ENCODE data around the gene CSF3R.

Gene CSF3R

DNA sequence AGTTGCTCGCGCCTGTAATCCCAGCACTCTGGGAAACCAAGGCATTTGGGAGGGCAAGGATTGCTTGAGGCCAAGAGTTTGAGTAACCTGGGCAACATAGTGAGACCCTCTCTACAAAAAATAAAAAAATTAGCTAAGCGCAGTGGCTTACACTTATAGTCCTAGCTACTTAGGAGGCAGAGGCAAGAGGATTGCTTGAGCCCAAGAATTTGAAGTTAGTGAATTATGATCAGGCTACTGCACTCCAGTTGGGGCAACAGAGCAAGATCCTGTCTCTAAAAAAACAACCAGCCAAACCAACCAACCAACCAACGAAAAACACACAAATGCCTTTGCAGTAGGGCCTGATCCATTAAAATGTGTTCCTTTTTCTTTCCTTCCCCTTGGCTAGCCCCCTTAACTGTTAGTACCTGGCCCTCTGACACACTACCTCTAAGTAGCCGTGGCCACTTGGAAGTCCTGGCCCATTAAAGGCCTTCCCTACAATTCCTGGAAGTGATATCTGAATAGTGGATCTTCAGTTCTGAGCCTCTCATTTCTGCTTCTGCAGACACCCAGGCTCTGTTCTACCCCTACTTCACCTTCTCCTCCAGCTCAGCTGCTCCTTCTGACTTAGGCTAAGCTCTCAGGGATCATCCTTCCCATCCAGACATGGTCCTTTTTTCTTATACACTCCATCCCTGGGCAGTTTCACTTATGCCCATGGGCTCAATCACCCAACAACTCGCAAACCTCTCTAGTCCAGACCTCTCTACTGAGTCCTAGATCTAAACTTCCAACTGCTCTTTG, 28.9 kb downstream of the CSF3R start:
- DNase-seq = no peak

GRCh38 chr1:36453051-36453450, 29.7 kb downstream of the CSF3R start:
- no peak for DNase-seq

- DNase-seq = no peak
Observed at GRCh38 chr1:36450919-36451305, 31.8 kb downstream of the CSF3R start.

DNA sequence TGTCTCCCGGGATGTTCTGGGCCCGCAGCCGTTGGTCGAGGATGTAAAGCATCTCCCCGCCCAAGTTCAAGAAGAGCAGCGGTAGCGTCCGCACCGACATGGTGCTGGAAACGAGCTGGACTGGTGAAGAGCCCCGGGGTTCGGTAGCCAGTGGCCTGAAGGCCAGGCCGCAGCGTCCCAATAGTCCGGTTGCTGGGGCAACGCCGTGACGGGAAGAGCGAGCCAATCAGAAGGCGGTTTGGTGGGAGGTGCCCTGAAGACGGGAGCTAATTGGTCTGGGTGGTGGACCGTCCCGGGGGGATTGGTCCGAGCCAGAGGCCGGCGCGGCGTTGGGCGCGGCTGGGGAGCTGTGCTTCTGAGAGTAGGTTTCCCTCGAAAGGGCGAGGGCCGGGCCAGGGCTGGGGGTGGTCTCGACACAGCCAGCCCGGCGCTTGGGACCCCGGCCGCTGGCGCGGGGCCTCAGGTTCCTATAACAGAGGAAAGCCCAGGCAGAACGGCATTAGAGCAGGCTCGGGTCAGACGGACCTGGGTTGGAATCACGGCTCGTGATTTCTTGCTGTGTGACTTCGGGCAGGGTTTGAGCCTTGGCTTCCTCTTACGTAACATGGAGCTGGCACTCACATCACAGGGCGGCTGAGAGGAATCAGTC, 32.3 kb downstream of the CSF3R start, which contains the start of gene OSCP1:
TSS of gene OSCP1 (minus strand) at position 182 of the 649 bp plus-strand sequence. CDS start at position 100, 82 bp downstream.
- DNase-seq = peak; percentile 94

GRCh38 chr1:36448530-36449056, 34.1 kb downstream of the CSF3R start:
- DNase-seq = no peak

DNA sequence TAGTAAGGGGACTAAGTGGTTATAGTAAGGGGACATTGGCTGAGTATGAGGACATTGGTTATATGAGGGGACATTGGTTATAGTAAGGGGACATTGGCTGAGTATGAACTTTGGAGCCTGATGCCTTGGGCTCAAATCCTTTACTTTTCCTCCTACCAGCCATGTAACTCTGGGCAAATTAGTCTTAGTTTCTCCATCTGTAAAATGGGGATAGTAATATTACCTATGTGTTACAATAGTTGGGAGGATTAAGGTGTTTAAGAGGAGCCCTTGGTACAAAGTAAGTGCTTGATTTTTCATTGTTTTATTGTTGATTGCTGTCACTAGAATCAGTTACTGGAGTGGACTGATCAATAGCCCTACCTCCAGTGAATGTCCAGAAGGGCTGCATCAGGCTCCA, 35.3 kb downstream of the CSF3R start:
- no peak for DNase-seq

GRCh38 chr1:36446746-36447145, 36.0 kb downstream of the CSF3R start:
- no peak for DNase-seq

DNA sequence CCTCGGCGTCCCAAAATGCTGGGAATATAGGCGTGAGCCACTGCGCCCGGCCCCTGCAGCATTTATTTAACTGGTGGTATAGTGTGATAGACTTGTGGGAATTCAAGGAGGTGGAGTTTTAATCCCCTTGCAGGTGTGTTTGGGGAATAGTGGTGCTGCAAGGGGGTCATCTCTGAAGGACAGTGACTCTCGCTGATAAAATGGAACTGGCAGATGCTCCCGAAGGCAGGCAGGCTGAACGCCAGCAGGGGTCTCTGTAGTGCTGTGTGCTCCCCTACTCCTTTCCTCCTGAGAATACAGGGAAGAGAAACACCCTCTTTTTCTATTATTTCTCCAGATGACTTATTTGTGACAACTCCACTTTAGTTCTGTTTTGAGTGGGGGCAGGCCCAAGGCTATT, 36.4 kb downstream of the CSF3R start:
- peak; percentile 11 for DNase-seq

DNA sequence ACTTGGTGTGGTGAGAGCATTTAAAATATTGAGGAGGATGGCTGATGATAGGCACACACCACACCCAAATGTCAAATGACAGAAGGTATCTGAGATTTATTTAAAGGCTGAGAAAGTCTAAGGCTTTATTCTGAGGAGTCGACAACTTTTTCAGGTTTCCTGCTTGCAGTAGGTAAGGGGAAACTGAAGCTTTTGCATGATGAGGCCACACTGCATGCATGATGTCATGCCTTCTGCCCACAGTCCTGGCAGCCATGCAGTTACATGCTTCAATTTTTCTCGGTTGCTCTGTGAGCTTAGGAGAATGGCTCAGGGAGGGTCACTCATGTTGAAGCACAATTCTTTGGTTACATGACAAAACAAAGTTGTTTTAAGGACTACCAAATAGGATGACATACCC, 39.4 kb downstream of the CSF3R start:
- no peak for DNase-seq

DNA sequence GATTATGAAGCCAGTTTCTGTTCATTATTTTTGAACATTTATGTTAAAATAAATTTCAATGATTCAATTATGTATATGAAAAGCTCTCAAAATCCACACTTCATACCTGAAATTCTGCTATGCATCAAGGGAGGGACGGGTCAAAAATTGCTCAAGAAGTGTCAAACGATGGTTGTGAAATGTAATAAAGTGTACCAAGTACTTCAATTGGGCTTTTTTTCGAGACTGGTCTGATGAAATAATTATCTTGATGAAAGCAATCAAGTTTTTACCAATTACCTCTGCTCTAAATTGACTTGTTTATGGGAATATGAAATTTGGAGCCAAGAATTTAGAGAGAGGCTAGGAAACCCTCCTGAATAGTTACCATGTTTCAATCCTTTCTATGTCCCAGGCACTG, 40.4 kb downstream of the CSF3R start:
- no peak for DNase-seq

DNA sequence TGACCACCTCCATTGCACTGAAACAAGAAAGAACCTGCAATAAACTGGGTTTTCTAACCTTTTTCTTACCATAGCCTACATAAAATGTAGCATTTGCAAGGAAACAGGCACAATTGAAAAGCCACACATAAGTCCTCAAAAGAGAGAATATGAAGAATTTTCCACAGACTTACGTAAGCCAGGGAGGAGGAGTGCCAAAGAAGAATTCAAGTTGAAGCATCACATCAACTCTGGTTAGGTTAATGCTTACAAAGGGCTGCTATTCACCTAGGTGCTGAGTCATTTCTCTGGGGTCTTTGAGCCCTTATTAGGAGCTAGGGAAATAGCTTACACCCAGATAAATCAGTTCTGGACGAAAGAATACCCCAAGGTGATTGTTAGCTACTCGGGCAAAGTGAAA, 42.1 kb downstream of the CSF3R start:
- DNase-seq = no peak

DNA sequence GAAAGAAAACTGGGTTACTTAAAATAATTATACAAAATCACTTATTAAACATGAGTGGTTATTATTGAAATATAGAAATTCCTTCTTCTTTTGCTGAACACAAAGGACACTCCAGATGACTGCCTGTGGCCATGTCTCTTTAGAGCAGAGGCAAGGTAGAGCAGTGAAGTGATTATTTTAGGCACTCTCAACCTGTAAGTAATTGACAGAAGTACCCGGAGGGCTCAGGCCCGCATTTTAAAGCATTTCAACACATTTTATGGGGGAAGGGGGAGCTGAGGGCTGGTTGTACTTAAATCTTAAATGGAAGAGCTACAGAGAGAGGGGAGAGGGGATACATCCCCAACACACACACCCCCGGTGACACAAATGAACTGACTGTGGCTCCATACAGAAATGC, 42.7 kb downstream of the CSF3R start:
- DNase-seq = no peak

DNA sequence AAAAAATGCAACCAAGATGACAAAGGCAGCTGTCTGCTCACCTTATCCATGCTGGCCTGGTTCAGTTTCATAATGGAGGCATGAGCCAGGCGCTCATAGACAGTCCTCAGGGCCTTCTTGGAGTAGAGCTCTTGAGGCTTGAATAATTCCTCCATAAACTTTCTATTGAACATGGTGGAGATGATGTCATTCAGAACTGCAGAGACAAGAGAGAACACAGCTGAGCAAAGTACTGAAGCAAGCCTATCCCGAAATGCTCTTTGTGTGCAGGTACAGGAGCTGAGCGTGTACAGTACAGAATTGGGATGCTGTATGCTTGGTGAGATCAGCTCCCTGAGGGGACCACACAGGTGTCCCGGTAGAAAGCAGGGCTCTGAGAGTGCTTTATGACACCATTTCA, 44.0 kb downstream of the CSF3R start:
- no peak for DNase-seq

DNA sequence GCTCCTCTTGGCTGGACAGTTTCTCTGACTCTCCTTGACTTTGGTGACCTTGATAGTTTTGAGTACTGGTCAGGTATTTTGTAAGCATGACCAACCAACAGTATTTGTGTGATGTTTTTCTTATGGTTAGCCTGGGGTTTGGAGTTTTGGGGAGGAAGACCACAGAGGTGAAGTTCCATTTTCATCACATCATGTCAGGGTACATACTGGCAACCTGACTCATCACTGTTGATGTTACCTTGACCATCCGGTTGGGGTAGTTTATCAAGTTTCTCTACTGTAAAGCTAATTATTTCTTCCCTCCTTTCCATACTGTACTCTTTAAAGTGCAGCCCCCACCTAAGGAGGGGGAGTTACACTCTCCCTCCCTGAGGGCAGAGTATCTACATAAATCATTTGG, 45.9 kb downstream of the CSF3R start:
- DNase-seq = no peak

GRCh38 chr1:36433102-36433501, 49.6 kb downstream of the CSF3R start:
- no peak for DNase-seq

- no peak for DNase-seq
Observed at GRCh38 chr1:36432616-36433015, 50.1 kb downstream of the CSF3R start.

DNA sequence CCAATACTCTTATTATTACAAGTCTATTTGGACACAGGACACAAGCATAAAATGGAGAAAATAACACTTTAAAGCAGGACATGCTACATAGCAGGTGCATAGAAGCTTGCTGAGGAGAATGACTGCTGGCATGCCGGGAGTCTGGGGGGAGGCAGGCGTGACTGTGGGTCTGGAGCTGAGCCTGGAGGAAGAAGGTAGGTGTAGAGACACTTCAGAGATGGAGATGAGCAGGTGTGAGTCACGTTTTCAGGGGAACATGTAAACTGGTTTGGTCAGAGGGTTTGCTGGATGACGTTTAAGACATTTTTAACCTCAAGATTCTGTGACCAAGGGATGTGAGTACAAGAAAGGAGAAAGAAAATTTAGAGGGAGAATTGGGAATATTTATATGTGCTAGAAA, 56.9 kb downstream of the CSF3R start:
- no peak for DNase-seq

GRCh38 chr1:36421649-36422048, 61.1 kb downstream of the CSF3R start:
- DNase-seq = no peak

- DNase-seq = peak; percentile 72
Observed at GRCh38 chr1:36420836-36421317, 61.8 kb downstream of the CSF3R start.

- DNase-seq = no peak
Observed at GRCh38 chr1:36420409-36420808, 62.3 kb downstream of the CSF3R start.

- DNase-seq = no peak
Observed at GRCh38 chr1:36419569-36419968, 63.1 kb downstream of the CSF3R start.

DNA sequence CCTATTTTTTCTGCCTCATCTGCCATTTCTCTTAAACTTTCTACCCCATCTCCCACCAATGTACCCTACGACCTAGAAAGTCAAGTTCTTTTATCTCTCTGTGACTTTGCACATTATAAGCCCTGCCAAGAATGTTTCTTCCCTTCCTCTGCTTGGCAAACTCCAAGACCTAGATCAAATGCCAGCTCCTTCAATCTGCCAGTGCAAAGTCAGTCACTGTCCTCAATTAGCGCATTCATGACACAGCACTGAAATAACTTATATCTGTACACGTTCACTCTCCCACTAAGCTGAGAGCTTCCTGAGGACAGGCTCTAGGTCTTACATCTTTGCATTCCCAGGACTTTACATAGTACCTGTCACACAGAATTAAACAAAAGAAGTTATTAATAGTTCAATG, 63.6 kb downstream of the CSF3R start:
- no peak for DNase-seq

GRCh38 chr1:36417931-36418330, 64.8 kb downstream of the CSF3R start:
- no peak for DNase-seq
